ENCODE measurements around the gene AP3S2. TPM values are rescaled to one million over a fixed set of nuclear protein-coding genes. Genes with fewer than 3 reads are reported as not detected.

The AP3S2 gene
- total RNA-seq, 1 experiment from 2014 or later, result 23.3 TPM

GRCh38 chr15:89841306-89841705 lies 52.5 kb downstream of the AP3S2 start:
- Histone ChIP-seq H3K9me2 (ENCODE audit: insufficient read depth) (no peaks in the 10 kb centered on the region), H3K9ac (ENCODE audit: low read length) (no peak overlapping the region), H4K20me1 (ENCODE audit: insufficient read depth) (no peaks in the 10 kb centered on the region), H3K4me1 (ENCODE audit: control insufficient read depth in 1 of 2, insufficient read depth in 2 of 2, low read length in 2 of 2) (peaks cover 19 to 36% of the 10 kb centered on the region in 2 experiments), H2AFZ (ENCODE audit: low read depth, low read length, poor library complexity, severe bottlenecking) (no peak overlapping the region), H3K27me3 (ENCODE audit: insufficient read depth, low read length) (no peaks in the 10 kb centered on the region), H3K4me2 (ENCODE audit: low read length) (no peak overlapping the region), H3K9me3 (ENCODE audit: control insufficient read depth in 1 of 2, insufficient read depth in 1 of 2, low read depth in 1 of 2, low read length in 2 of 2) (no peaks in the 10 kb centered on the region), H3K79me2 (ENCODE audit: insufficient read depth, low read length) (0 out of 2 replicates have a peak, but pooled peaks cover 3% of the 10 kb centered on the region), H3K36me3 (ENCODE audit: control insufficient read depth in 1 of 2, insufficient read depth in 2 of 2, low read length in 2 of 2) (peaks cover 1 to 7% of the 10 kb centered on the region in 2 experiments; a peak in 2 of 4 replicates), H3K27ac (ENCODE audit: low read depth, low read length) (no peak overlapping the region), H3K4me3 (replicated peaks in 1 of 2; ENCODE audit: low read depth in 1 of 2, low read length in 2 of 2) (no peak overlapping the region)
- TF ChIP-seq EGR1 (IDR thresholded peaks at IDR 0.05; ENCODE audit: low read depth), result no peak
- TF ChIP-seq REST (IDR thresholded peaks at IDR 0.05; ENCODE audit: low read depth), result no peak
- TF ChIP-seq RAD21 (IDR thresholded peaks at IDR 0.05; ENCODE audit: low read depth), result no peak
- no peak for TF ChIP-seq SRF (IDR thresholded peaks at IDR 0.05; ENCODE audit: low read depth)
- no peak for TF ChIP-seq CEBPB (IDR thresholded peaks at IDR 0.05; ENCODE audit: low read depth)
- no peak for TF ChIP-seq FOSL1 (IDR thresholded peaks at IDR 0.05; ENCODE audit: low read depth)
- TF ChIP-seq EZH2phosphoT487 (IDR thresholded peaks at IDR 0.05; ENCODE audit: borderline replicate concordance), result no peak
- no peak for TF ChIP-seq ELF1 (IDR thresholded peaks at IDR 0.05; ENCODE audit: borderline replicate concordance, low read depth)
- no peak for TF ChIP-seq EZH2 (IDR thresholded peaks at IDR 0.05)
- no peak for TF ChIP-seq YY1 (IDR thresholded peaks at IDR 0.05; ENCODE audit: extremely low read depth, insufficient replicate concordance, low read depth, low read length)
- TF ChIP-seq ZBTB33 (IDR thresholded peaks at IDR 0.05; ENCODE audit: extremely low read depth, insufficient replicate concordance, low read length), result no peak
- no peak for TF ChIP-seq ATF3 (IDR thresholded peaks at IDR 0.05)
- TF ChIP-seq SIN3A (IDR thresholded peaks at IDR 0.05; ENCODE audit: low read depth), result no peak
- no peak for TF ChIP-seq ZNF274 (IDR thresholded peaks at IDR 0.05; ENCODE audit: low read depth, low read length)
- no peak for TF ChIP-seq JUND (IDR thresholded peaks at IDR 0.05)
- TF ChIP-seq CTCF (IDR thresholded peaks at IDR 0.05 in 2 of 3, conservative IDR thresholded peaks at IDR 0.05 in 1 of 3; ENCODE audit: borderline replicate concordance in 1 of 3, insufficient read depth in 1 of 3, low read depth in 2 of 3, low read length in 2 of 3), result no peak
- no TSS peak for BruUV-seq (replicated peaks)
- DNase-seq (ENCODE audit: low read depth, low spot score) (no peak), ATAC-seq (no peak)
- CTCF ChIA-PET, result no interaction called here
- intact Hi-C loops (cut with micrococcal nuclease), result no loop called here
- POLR2A ChIA-PET, result no interaction called here
- RAD21 ChIA-PET (ENCODE audit: low non-redundant PET in 1 of 2, low total read pairs in 2 of 2, uncharacterized antibody in 2 of 2, unreplicated experiment in 2 of 2), result no interaction called here
